ENCODE results near the gene SLFN11.
A peak's percentile ranks its signal among the peaks of the same experiment; 100 is the strongest.

Gene SLFN11

DNA sequence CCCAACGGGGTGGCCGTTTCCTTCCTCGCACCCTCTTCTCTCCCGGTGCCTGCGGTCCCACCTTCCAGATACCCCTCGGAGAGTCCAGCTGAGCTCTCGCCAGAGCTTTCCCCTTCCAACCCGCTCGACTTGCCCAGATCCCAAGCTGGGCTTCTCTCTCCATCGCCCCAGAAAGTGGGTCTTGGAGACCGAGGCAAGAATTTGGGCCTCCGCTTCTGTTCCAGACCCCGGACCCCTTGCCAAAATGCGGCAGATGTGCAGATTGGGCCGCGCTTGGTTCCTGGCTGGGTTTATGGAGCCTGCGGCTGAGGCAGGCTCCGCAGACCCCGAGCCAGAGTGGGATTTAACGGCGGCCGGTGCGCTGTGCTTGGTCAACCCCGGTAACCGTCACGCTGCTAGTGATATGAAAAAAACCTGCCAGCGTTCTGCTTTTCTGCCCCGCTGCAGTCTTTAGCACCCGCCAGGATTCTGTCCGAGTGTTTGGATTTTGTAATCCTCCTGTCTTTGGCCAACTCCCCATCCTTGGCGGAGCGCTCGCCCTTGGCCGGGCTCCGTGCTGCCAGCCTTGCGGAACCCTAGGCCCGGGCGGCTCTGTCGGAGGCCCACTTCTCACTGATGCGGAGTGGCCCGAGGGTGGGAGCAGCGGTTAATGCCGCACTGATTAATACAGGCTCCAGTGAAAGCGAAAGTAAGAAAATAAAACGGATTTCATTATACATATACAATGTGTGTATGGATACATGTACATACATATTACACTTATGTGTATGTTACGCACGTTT, 754 bp upstream of the SLFN11 start:
- TF ChIP-seq, protein P1, sequence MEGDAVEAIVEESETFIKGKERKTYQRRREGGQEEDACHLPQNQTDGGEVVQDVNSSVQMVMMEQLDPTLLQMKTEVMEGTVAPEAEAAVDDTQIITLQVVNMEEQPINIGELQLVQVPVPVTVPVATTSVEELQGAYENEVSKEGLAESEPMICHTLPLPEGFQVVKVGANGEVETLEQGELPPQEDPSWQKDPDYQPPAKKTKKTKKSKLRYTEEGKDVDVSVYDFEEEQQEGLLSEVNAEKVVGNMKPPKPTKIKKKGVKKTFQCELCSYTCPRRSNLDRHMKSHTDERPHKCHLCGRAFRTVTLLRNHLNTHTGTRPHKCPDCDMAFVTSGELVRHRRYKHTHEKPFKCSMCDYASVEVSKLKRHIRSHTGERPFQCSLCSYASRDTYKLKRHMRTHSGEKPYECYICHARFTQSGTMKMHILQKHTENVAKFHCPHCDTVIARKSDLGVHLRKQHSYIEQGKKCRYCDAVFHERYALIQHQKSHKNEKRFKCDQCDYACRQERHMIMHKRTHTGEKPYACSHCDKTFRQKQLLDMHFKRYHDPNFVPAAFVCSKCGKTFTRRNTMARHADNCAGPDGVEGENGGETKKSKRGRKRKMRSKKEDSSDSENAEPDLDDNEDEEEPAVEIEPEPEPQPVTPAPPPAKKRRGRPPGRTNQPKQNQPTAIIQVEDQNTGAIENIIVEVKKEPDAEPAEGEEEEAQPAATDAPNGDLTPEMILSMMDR (IDR thresholded peaks at IDR 0.05; ENCODE audit: low read length, missing control alignments), result no peak
- DNase-seq (ENCODE audit: low read depth), result peak; percentile 70
- peak overlapping the region; percentile 75 for H3K4me3 ChIP-seq (replicated peaks; ENCODE audit: low read depth, low read length)

- DNase-seq (ENCODE audit: low read depth), result no peak
- H3K4me3 ChIP-seq (replicated peaks; ENCODE audit: low read depth, low read length), result peak overlapping the region; percentile 75
- TF ChIP-seq, protein P1 (IDR thresholded peaks at IDR 0.05; ENCODE audit: low read length, missing control alignments), result no peak
Observed at GRCh38 chr17:35372846-35373533, 431 bp downstream of the SLFN11 start.

DNA sequence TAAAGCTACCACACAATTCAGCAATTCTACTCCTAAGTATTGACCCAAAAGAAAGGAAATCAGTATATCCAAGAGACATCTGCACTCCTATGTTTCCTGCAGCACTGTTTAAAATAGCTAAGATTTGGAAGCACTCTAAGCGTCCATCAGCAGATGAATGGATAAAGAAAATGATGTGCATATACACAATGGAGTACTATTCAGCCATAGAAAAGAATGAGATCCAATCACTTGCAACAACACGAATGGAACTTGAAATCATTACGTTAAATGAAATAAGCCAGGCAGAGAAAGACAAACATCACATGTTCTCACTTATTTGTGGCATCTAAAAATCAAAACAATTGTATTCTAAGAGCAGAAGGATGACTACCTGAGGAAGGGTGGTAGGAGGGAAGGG, 1.5 kb downstream of the SLFN11 start:
- no peak for DNase-seq (ENCODE audit: low read depth)
- TF ChIP-seq, protein P1 (IDR thresholded peaks at IDR 0.05; ENCODE audit: low read length, missing control alignments), result no peak
- H3K4me3 ChIP-seq (replicated peaks; ENCODE audit: low read depth, low read length), result no peak overlapping the region

- DNase-seq (ENCODE audit: low read depth), result peak; percentile 39
- TF ChIP-seq, protein P1 (IDR thresholded peaks at IDR 0.05; ENCODE audit: low read length, missing control alignments), result no peak
- H3K4me3 ChIP-seq (replicated peaks; ENCODE audit: low read depth, low read length), result no peak overlapping the region
Observed at GRCh38 chr17:35368081-35368830, 5.2 kb downstream of the SLFN11 start.

DNA sequence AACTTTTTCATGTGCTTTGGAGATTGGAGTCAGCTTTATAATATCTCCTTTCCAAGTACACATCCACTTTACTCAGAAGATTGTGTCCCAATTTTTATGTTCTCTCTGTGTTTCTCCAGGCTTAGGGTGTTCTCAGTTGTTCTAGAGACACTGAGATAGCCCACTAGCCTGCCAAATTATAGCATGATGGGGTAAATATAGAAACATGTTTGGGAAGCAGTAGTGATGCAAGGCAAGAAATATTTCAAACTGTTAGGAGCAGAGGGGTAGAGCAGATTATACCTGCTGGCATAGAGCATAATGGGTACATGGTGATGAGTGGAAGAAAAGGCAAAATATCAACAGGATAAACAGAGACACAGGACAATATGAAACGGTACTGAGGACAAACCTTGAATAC, 12.4 kb downstream of the SLFN11 start:
- H3K4me3 ChIP-seq (replicated peaks; ENCODE audit: low read depth, low read length), result no peak overlapping the region
- TF ChIP-seq, protein P1 (IDR thresholded peaks at IDR 0.05; ENCODE audit: low read length, missing control alignments), result no peak
- no peak for DNase-seq (ENCODE audit: low read depth)

- DNase-seq (ENCODE audit: low read depth), result peak; percentile 15
- H3K4me3 ChIP-seq (replicated peaks; ENCODE audit: low read depth, low read length), result no peak overlapping the region
- TF ChIP-seq, protein P1 (IDR thresholded peaks at IDR 0.05; ENCODE audit: low read length, missing control alignments), result no peak
Observed at GRCh38 chr17:35359398-35359797, 14.0 kb downstream of the SLFN11 start.
